ENCODE results near the gene PDE4C.

PDE4C gene

DNA sequence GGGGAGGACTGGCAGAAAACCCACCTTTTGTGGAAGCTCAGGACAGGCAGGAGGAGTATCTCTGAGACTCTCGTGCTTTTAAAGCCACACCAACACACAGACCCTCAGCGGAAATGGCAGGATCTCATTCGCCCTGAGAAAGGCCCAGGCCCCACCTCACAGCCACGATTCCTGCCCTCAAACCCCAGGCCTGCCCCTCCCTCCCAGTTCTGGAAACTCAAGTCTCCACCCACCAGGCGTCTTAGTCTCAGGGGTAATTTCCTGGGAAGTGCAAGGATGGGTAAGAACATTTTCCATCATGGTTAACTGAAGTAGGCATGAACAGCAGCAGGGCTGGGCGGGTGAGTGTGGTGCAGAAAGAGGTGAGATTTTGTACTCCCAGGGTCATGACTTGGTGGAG lies 8.0 kb upstream of the PDE4C start:
- DNase-seq (ENCODE audit: low read depth), result no peak
- TF ChIP-seq, protein P1, sequence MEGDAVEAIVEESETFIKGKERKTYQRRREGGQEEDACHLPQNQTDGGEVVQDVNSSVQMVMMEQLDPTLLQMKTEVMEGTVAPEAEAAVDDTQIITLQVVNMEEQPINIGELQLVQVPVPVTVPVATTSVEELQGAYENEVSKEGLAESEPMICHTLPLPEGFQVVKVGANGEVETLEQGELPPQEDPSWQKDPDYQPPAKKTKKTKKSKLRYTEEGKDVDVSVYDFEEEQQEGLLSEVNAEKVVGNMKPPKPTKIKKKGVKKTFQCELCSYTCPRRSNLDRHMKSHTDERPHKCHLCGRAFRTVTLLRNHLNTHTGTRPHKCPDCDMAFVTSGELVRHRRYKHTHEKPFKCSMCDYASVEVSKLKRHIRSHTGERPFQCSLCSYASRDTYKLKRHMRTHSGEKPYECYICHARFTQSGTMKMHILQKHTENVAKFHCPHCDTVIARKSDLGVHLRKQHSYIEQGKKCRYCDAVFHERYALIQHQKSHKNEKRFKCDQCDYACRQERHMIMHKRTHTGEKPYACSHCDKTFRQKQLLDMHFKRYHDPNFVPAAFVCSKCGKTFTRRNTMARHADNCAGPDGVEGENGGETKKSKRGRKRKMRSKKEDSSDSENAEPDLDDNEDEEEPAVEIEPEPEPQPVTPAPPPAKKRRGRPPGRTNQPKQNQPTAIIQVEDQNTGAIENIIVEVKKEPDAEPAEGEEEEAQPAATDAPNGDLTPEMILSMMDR (conservative IDR thresholded peaks at IDR 0.05; ENCODE audit: low read depth, low read length), result no peak
- no peak overlapping the region for H3K4me3 ChIP-seq (ENCODE audit: low read length)

DNA sequence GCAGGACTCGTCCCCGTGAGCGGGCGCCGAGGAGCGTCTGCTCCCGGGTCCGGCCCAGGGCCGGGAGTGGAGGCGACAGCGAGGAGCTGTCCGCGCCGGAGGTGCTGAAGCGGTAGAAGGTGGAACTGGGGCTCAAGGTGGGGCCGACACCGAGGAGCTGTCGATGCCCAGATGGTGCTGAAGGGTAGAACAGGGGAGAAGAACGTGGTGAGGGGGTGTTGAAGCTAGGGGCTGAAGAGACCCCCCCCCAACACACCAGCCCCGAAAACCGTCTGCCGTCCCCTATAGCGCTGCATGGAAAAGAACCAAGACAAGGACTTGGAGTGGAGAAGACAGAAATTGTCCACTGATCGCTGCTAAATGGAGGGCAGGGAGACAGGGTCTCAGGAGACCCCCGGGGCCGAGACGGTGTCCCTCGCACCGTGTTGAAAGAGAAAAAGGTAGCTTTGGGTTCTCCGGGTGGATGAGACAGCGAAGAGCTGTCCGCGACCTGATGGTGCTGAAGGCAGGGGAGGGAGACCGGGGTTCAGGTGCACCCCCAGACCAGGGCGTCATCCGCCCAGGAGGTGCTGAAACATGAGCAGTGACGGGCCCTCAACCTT lies 7.1 kb upstream of the PDE4C start:
- no peak overlapping the region for H3K4me3 ChIP-seq (ENCODE audit: low read length)
- no peak for DNase-seq (ENCODE audit: low read depth)
- TF ChIP-seq, protein P1 (conservative IDR thresholded peaks at IDR 0.05; ENCODE audit: low read depth, low read length), result no peak

DNA sequence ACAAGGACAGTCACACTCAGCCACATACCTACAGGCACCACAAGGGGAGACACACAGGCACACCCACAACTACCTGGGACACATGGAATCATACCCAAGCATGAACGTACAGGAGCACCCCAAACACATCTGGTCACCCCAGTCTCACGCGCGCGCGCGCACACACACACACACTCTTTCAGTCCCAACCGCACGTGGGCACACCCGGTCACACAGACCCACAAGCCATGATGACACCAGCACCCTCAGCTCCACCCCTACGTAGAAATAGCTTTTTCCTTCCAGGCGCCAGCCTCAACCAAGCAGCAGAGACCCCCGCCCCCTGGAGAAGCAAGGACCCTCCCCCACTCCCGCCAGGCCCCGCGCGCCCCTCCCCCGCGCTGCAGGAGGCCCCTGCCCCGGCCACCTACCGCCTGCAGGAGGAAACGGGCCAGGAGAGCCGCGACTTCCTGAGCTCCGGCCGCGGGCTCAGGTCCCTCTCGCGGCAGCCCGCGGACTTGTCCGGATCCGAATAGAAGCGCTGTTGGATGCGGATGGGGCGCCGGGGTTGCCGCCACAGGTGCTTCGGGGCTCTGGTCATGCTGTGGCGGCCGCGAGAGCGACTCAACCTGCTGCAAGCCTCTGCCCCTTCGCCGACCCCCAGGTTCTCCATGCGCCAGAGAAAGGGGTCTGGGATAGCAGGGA lies 6.4 kb upstream of the PDE4C start:
- TF ChIP-seq, protein P1 (conservative IDR thresholded peaks at IDR 0.05; ENCODE audit: low read depth, low read length), result no peak
- H3K4me3 ChIP-seq (ENCODE audit: low read length), result no peak overlapping the region
- DNase-seq (ENCODE audit: low read depth), result no peak

DNA sequence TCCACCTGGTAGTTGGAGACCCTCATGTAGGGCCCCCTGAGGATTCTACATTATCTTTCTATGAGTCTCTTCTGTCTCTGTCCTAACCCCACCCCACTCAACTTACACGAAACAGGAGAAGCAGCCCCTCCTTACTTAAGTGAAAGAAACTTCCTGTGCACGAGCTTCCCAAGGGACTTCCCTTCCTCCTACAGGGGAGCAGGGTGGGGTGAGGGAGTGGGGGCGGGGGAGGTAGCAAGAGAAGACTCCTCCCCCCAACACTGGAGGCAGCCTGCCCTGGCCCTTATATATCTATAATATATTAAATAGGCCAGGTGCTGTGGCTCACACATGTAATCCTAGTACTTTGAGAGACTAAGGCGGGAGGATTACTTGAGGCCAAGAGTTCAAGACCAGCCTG lies 5.5 kb upstream of the PDE4C start:
- no peak overlapping the region for H3K4me3 ChIP-seq (ENCODE audit: low read length)
- TF ChIP-seq, protein P1 (conservative IDR thresholded peaks at IDR 0.05; ENCODE audit: low read depth, low read length), result no peak
- DNase-seq (ENCODE audit: low read depth), result no peak

DNA sequence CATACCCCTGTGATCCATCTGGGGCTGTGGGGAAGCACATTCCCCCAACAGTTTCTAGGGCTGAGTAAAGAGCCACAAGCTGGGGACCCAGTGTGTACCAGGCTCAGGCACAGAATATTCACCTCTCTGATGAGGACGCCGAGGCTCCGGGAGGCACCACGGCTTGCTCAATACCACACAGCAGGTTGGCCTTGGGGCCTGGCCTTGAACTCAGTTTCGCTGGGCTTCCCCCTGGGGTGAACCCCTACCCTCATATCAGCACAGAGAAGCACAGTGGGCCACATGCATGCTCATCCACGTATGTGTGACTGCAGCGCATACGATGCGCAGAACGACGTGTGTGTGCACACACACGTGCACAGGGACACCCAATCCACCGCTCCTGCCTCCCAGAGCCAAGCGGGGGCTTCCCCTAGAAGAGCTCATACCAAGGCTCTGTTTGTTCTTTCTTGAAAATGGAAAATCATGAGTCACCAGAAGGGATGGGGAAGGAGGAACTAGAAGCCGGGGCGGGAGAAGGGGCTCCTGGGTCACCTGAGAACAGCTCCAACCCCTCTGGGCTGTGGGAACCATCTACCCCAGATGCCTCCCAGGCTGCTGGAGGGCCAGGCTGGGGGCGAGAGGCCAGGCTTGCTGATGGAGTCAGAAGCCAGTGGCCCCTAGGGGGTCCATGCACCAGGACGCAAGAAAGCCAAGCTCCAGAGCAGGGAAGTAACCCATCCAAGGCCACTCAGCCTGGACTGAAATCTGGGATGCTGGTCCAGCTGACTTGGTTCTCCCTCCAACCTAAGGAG lies 4.9 kb upstream of the PDE4C start:
- DNase-seq (ENCODE audit: low read depth), result no peak
- H3K4me3 ChIP-seq (ENCODE audit: low read length), result no peak overlapping the region
- TF ChIP-seq, protein P1 (conservative IDR thresholded peaks at IDR 0.05; ENCODE audit: low read depth, low read length), result no peak

DNA sequence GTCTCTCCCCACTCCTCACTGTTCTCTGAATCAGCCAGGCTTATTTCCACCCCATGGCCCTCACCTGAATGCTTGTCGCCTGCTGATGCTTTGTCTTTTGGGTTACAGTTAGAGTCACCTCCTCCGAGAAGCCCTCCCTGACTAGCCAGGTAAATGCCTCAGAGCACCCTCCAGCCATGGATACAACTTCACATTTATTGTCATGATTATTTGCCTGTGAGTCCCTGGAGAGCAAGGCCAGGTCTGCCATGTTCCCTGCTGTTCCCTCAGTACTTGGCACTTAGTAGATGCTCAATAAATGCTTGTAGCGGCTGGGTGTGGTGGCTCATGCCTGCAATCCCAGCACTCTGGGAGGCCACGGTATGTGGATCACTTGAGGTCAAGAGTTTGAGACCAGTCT lies 3.7 kb upstream of the PDE4C start:
- H3K4me3 ChIP-seq (ENCODE audit: low read length), result no peak overlapping the region
- DNase-seq (ENCODE audit: low read depth), result no peak
- TF ChIP-seq, protein P1 (conservative IDR thresholded peaks at IDR 0.05; ENCODE audit: low read depth, low read length), result no peak

Data from retinal pigment epithelial cell (primary cell).